ENCODE data around the gene MT2A.
"Not testable (repeated sequence)": the region's sequence is repeated elsewhere in the genome, so short reads cannot be mapped to it uniquely, and the experiment has no call there.

The MT2A gene

DNA sequence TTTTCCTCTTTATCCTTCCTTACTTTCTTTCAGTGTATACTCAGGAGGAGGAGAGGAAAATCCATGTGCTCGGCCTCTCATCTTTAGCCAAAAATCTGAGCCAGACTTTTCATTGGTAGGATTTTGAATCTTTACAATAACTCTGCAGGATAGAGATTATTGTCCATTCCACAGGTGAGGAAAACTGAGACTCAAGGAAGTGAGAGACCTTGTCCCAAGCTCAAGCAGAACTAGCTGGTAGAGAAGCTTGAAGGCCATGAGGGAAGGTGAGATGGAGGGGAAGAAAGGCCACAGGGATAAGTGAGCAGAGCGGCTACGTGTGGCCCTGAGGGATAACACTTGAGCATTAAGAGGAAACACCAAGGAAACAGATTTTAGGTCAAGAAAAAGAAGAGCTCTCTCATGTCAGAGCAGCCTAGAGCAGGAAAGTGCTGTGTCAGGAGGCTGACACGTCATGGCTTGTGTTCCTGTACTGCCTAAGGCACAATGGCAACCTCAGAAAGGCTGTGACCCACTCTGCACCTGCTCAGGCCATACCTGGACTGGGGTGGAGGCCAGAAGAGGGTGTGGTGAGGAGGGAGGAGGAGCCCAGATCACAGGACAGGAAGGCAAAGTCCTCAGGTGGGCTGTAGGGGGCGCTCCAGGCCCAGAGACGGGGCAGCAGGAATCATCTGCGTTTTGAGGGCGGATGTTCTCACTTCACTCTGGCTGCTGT, 31.6 kb upstream of the MT2A start:
- no peak overlapping the region for H3K27ac ChIP-seq (ENCODE audit: poor library complexity, severe bottlenecking)

DNA sequence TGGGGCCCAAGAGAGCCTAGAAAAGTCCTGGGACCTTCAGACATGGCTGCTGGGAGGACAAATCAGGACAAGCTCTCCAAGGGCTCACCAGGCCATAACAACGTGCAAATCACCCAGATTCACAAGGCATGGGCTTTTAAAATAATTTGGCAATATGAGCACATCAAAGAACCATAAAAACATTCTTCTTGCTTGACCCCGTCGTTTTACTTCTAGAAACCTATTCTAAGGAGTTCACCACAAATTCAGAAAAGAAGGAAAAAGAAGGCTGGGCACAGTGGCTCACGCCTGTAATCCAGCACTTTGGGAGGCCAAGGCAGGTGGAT, 31.1 kb upstream of the MT2A start:
- peaks cover 5% of the 10 kb centered on the region for H3K4me1 ChIP-seq (ENCODE audit: insufficient read depth, poor library complexity, severe bottlenecking)
- no peaks in the 10 kb centered on the region for H3K9me3 ChIP-seq (ENCODE audit: severe bottlenecking)
- no peaks in the 10 kb centered on the region for H3K36me3 ChIP-seq (ENCODE audit: low read depth)
- ATAC-seq (ENCODE audit: low read depth) (no peak), DNase-seq (ENCODE audit: low spot score) (no peak)
- H3K27me3 ChIP-seq (ENCODE audit: insufficient read depth, poor library complexity, severe bottlenecking), result no peaks in the 10 kb centered on the region
- TF ChIP-seq CTCF (IDR thresholded peaks at IDR 0.05; ENCODE audit: poor library complexity, severe bottlenecking), result peak; percentile 34
- H3K4me3 ChIP-seq (ENCODE audit: severe bottlenecking), result no peak overlapping the region
- H3K27ac ChIP-seq (ENCODE audit: poor library complexity, severe bottlenecking), result no peak overlapping the region

More for the DNA sequence above, 31.6 kb upstream of the MT2A start:
- Histone ChIP-seq H3K27me3 (ENCODE audit: insufficient read depth, poor library complexity, severe bottlenecking) (no peaks in the 10 kb centered on the region), H3K9me3 (ENCODE audit: severe bottlenecking) (no peaks in the 10 kb centered on the region), H3K36me3 (ENCODE audit: low read depth) (no peaks in the 10 kb centered on the region), H3K4me3 (ENCODE audit: severe bottlenecking) (no peak overlapping the region), H3K4me1 (ENCODE audit: insufficient read depth, poor library complexity, severe bottlenecking) (peaks cover 5% of the 10 kb centered on the region)
- peak; percentile 67 for TF ChIP-seq CTCF (IDR thresholded peaks at IDR 0.05; ENCODE audit: poor library complexity, severe bottlenecking)
- peak; percentile 97 for ATAC-seq (ENCODE audit: low read depth)
- no peak for DNase-seq (ENCODE audit: low spot score)

DNA sequence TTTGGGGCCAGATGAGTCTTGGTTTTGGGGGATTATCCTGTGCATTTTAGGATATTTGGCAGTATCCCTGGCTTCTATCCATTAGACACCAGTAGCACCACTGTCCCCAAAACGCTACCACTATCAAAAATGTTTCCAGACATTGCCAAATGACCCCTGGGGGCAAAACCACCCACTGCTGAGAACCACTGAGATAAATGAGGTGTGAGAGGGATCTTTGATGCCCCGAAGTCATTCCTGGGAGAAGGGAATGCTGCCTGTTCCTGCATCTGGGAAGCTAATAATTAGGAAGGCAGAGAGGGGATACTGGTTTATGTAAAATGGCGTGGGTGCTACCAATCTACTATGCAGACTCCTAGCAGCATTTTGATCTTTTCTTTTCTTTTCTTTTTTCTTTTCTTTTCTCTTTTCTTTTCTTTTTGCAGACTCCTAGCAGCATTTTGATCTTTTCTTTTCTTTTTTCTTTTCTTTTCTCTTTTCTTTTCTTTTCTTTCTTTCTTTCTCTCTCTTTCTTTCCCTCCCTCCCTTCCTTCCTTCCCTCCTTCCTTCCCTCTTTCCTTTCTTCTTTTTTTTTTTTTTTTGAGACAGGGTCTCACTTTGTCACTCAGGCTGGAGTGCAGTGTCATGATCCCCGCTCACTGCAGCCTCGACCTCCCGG, 27.9 kb upstream of the MT2A start:
- Histone ChIP-seq H3K36me3 (ENCODE audit: low read depth) (no peaks in the 10 kb centered on the region), H3K27me3 (ENCODE audit: insufficient read depth, poor library complexity, severe bottlenecking) (no peaks in the 10 kb centered on the region), H3K4me1 (ENCODE audit: insufficient read depth, poor library complexity, severe bottlenecking) (peaks cover 5% of the 10 kb centered on the region), H3K9me3 (ENCODE audit: severe bottlenecking) (no peaks in the 10 kb centered on the region), H3K4me3 (ENCODE audit: severe bottlenecking) (no peak overlapping the region), H3K27ac (ENCODE audit: poor library complexity, severe bottlenecking) (no peak overlapping the region)
- no peak for TF ChIP-seq CTCF (IDR thresholded peaks at IDR 0.05; ENCODE audit: poor library complexity, severe bottlenecking)
- ATAC-seq (ENCODE audit: low read depth) (no peak), DNase-seq (ENCODE audit: low spot score) (no peak)

- DNase-seq (ENCODE audit: low spot score); H3K27ac ChIP-seq (ENCODE audit: poor library complexity, severe bottlenecking): not testable (repeated sequence)
Observed at GRCh38 chr16:56582911-56583310, 25.5 kb upstream of the MT2A start.

GRCh38 chr16:56583351-56584168, 24.8 kb upstream of the MT2A start:
- H3K4me1 ChIP-seq (ENCODE audit: insufficient read depth, poor library complexity, severe bottlenecking), result no peaks in the 10 kb centered on the region
- no peak for DNase-seq (ENCODE audit: low spot score)
- no peak overlapping the region for H3K4me3 ChIP-seq (ENCODE audit: severe bottlenecking)
- no peaks in the 10 kb centered on the region for H3K36me3 ChIP-seq (ENCODE audit: low read depth)
- ATAC-seq (ENCODE audit: low read depth), result no peak
- TF ChIP-seq CTCF (IDR thresholded peaks at IDR 0.05; ENCODE audit: poor library complexity, severe bottlenecking), result no peak
- H3K27me3 ChIP-seq (ENCODE audit: insufficient read depth, poor library complexity, severe bottlenecking), result no peaks in the 10 kb centered on the region
- no peaks in the 10 kb centered on the region for H3K9me3 ChIP-seq (ENCODE audit: severe bottlenecking)
- H3K27ac ChIP-seq (ENCODE audit: poor library complexity, severe bottlenecking), result no peak overlapping the region

More at GRCh38 chr16:56582911-56583310, 25.5 kb upstream of the MT2A start:
- H3K36me3 ChIP-seq (ENCODE audit: low read depth); ATAC-seq (ENCODE audit: low read depth); H3K4me1 ChIP-seq (ENCODE audit: insufficient read depth, poor library complexity, severe bottlenecking); H3K4me3 ChIP-seq (ENCODE audit: severe bottlenecking); H3K27me3 ChIP-seq (ENCODE audit: insufficient read depth, poor library complexity, severe bottlenecking); H3K9me3 ChIP-seq (ENCODE audit: severe bottlenecking): not testable (repeated sequence)
